A549 (cell line): ENCODE data around the gene LRP5.
A peak's percentile ranks its signal among the peaks of the same experiment; 100 is the strongest.

ENCODE experiments used
- CTCF ChIP-seq: fragments of >200 bp; sonication (Bioruptor Twin); formaldehyde crosslinking; IDR thresholded peaks from 3 replicates; pipeline ENCODE4 v1.5.1; 2016
- EP300 ChIP-seq, 2 experiments: fragments of >200 bp; sonication (Bioruptor Twin); formaldehyde crosslinking; IDR thresholded peaks; 2 replicates in 1 of 2; 3 replicates in 1 of 2; pipeline ENCODE4 v1.6.1; 2016 to 2017
- MAX ChIP-seq: IDR thresholded peaks from 2 replicates; pipeline ENCODE4 v1.6.1; 2012
- RAD21 ChIP-seq, 2 experiments: fragments of >200 bp in 1 of 2; sonication (Bioruptor Twin) in 1 of 2; formaldehyde crosslinking in 1 of 2; IDR thresholded peaks in 1 of 2; conservative IDR thresholded peaks in 1 of 2; 2 replicates in 1 of 2; 3 replicates in 1 of 2; pipeline ENCODE4 v1.6.1; 2012 to 2018; ENCODE audit warnings: inconsistent platforms in 1 of 2
- SMC3 ChIP-seq: fragments of >200 bp; sonication (Bioruptor Twin); formaldehyde crosslinking; IDR thresholded peaks from 3 replicates; pipeline ENCODE4 v1.6.1; 2018; ENCODE audit warnings: inconsistent platforms

GRCh38 chr11:68354148-68354872 lies 41.9 kb downstream of the LRP5 start:
- TF ChIP-seq MAX (peak; percentile 95), CTCF (peak; percentile 7; the same call in 1 of the 3 replicates), SMC3 (no peak), EP300 (IDR thresholded peaks at IDR 0.05) (peak in 1 of 2 experiments; percentile 63; a peak in 1 of 5 replicates), RAD21 (conservative IDR thresholded peaks at IDR 0.05 in 1 of 2, IDR thresholded peaks at IDR 0.05 in 1 of 2) (peak; percentile 9 to 29; a peak in 2 of 5 replicates)
